ENCODE measurements around the gene SLC1A7.
A peak's percentile ranks its signal among the peaks of the same experiment; 100 is the strongest.

SLC1A7 gene

DNA sequence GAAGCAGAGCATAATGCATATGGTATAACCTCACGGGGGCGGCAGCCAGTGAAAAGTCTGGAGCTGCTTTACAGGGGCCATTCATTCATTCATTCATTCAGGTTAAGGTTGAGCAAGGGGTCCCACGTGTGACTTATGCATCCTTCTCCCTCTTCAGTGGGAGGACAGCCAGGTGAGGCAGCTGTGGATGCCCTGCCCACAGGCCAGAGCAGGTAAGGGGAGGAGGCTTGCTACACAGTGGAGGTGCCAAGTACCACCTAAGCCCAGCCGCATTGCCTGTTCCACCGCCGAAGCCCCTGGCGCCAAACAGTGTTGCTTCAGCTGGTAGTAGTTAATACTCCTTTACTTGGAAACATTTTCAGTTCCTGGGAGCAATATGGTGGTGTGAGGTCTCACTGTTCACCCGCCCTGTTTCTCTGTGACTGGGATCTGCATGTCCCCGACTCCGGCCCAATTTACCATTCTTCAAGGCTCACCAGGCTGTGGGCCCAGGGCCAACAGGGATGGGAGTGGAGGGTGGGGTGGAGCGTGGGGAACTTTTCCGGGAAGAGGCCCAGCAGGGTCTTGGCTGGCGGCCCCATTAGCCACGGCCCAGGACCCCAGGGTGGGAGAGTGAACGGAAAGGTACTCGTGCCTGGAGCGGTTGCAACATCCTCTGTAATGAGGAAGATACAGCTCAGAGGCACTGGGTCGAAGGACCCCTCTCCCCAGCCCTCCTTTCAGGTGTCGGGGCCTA, 81.1 kb downstream of the SLC1A7 start:
- DNase-seq (ENCODE audit: low spot score) = no peak

GRCh38 chr1:53060579-53060978, 81.9 kb downstream of the SLC1A7 start:
- no peak for DNase-seq (ENCODE audit: low spot score)

DNA sequence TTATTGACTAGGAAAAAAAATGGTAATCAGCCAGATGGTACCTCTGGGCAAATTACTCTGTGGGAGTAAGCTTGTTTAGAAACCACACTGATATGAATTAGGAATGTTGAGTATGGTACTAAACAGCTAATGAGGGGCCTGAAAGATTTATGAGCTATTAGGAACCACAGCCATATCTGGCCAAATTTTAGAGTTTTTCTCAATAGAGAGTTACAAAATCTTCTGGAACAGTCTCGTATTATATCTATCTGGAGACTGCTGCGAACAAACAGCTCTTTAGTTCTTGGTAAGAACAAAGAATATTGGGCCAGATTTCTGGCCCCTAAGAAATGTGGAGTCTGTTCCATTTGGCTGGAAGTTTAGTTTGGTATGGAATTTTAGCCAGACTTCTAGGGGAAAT, 85.3 kb downstream of the SLC1A7 start:
- DNase-seq (ENCODE audit: low spot score) = no peak

- no peak for DNase-seq (ENCODE audit: low spot score)
These were observed 90.8 kb downstream of the SLC1A7 start for GRCh38 chr1:53051676-53052075.

DNA sequence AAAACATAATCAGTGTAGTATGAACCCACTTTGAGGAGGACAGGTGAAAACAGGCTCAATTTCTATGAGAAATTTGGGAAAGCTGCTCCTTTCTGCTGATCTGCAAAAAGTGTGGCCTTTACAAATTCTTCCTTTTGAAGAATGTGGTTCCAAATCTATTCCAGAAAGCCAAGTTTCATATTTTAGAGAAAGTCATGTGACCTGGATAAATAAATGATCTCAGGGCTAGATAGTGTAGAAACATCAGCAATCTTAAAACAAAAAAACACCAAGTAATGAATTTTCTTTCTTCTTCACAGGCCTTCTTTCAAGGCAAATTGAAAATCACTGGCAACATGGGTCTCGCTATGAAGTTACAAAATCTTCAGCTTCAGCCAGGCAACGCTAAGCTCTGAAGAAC, 92.1 kb downstream of the SLC1A7 start:
- DNase-seq (ENCODE audit: low spot score) = no peak

DNA sequence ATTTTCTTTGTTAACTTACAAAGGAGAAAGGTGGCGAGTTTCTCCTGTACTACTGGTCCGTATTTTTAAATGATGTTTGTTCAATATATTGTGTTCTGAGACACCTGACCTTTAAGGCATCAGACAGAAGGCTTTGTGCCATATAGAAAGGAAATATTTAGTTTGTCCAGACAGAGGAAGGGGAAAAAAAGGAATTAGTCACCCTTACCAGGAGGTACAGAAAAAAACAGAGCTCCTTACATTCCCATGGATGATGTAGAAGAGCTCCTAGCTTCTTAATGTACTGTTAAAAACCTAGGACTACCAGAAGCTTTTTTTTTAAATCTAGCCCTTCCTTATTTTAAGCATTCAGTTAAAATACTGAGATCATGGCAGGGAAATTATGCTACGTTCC, 92.9 kb downstream of the SLC1A7 start:
- no peak for DNase-seq (ENCODE audit: low spot score)

DNA sequence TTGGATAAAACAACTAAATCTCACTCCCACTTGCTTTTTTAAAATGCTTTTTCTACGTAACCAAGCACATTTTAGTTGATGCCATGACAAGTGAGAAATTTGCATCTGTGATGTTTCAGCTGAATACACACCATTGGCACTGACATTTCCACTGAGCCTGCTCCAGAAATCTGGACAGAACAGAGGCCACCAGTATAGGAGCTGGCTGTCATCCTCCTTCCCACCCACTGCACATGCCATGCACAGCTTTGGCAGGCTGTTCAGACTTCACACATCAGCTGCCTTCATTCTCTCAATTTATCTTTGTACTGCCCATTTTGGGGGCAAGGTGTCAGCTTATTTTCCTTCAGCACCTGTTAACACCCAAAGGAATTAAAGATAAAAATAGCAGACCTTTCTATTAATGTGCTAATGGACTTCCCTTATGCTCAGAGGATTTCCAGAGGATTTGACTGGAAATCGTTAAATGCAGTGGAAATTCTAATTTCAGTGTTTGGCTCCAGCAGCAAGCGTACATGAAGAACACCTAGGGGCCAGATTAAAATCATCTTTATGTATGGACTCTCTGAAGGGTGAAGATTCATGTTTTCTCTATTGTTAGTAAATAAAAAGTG, 93.4 kb downstream of the SLC1A7 start:
- no peak for DNase-seq (ENCODE audit: low spot score)

DNA sequence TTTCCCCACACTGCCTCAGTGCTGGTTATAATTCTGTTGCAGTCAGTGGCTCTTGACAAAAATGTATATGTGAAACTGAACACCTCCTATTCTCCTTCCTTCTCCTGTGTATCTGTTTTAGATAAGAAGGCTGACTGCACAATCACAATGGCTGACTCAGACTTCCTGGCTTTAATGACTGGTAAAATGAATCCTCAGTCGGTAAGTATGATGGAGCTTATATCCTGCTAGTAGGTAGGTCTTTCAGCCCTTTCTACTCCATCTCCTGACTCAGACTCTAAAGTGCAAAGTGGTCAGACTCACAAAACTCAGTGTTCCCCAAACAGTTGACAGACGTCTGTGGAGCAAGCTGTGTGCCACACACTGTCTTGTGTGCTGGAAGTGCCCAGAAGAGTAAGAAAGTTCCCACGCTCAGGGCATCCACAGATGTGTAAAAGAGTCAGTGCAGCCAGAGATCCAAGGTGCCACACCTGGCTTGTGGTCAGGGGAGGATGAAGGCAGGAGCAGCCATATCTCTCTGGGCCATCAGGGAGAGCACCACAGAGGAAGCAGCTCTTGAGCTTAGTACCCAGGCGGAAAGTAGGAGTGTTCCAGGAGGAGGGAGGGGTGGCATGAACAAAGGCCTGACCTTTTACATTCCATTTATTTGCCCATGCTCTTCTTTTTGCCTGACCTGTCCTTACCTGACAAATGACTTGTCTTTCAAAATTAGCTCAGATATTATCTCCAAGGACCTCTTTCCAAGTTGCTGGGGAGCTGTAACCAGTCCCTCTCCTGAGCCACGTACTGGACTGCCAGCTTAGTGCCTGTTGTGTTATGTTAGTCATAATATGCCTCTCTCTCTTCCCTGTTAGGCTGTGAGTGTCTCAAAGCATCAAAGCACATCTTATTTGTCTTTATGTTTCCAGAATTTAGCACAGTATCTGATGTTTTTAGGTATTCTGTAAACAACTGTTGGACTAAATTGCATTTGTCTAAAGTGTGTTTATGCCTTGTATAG, 94.4 kb downstream of the SLC1A7 start:
- peak; percentile 55 for DNase-seq (ENCODE audit: low spot score)

DNA sequence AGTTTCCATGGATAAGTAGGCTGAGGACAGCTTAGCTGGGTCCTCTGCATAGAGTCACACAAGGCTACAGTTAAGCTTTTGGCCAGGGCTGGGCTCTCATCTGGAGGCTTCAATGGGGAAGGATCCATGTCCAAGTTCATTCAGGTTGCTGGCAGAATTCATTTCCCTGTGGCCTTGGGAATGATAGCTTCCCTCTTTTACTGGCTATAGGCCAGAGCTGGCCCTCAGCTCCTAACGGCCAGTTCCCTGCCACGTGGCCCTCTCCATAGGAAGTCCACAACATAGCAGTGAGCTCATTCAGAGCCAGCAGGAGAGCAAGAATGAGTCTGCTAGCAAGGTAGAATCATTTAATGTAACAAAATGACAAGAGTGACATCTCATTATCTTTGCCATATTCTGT, 95.5 kb downstream of the SLC1A7 start:
- no peak for DNase-seq (ENCODE audit: low spot score)

DNA sequence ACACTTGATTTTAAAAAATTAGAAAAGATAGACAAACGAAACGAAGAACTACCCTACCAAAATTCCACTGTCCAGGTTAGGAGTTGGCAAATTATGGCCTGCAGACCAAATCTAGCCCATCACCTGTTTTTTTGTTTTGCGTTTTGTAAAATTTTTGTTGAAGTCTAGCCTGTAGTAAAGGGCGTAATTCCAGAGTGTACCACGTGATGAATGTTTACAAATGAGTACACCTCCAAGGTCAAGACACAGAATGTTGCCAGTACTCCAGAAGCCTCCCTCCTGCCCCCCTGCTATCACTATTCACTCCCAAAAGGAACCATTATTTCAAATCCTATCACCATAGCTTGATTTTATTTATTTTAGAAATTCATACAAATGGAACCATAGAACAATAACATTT, 97.5 kb downstream of the SLC1A7 start:
- DNase-seq (ENCODE audit: low spot score) = no peak

- no peak for DNase-seq (ENCODE audit: low spot score)
These were observed 99.2 kb downstream of the SLC1A7 start for GRCh38 chr1:53043271-53043670.

GRCh38 chr1:53038566-53038965, 103.9 kb downstream of the SLC1A7 start:
- DNase-seq (ENCODE audit: low spot score) = no peak

Data from RKO (cell line).